ENCODE measurements around the gene SMG1.
"Not testable (repeated sequence)": the region's sequence is repeated elsewhere in the genome, so short reads cannot be mapped to it uniquely, and the experiment has no call there.

The SMG1 gene

DNA sequence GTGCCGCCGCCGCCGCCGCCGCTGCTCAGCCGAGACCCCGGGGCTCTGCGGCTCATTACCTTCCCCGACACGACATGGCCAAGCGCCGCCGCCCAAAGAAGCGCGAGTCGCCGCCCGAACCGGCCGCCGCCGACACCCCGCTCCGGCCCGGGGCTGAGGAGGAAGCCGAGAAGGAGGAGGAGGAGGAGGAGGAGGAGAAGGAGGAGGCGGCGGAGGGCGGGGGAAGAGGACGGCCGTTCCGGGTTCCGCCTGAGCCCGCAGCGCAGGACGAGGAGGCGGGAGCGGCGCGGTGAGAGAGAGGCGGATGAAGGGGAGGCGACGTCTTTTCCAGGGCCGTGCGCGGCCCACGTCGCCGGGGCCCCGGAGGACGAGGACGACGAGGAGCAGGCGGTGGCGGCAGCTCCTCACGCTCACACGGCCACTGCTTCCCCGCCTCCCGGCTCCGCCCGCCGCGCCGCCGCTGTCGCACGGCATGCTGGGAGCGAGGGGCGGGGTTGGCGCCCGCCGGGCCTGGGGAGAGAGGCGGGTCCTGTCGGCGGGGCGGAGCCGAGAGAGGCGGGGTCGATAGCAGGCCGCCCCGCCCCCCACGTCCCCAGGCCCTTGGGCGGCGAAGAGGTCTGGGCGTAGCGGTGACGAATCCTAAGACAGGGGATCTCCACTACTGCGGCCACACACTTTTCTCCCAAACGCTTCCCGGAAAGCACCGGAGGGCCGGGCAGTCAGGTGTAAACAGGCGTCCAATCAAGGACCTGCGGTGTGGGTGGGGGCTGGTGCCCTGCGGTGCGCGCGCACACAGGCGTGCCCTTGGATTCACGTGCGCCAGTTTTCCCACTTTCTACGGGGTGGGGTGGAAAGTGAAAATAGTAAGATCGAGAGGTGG is at the start of gene SMG1:
Gene SMG1 (minus strand): TSS at position 423 of the 880 bp plus-strand sequence. CDS start 367 bp downstream, at position 56.
- DNase-seq (ENCODE audit: extremely low read depth in 1 of 2, low read depth in 1 of 2): peak; percentile 86 to 96

DNA sequence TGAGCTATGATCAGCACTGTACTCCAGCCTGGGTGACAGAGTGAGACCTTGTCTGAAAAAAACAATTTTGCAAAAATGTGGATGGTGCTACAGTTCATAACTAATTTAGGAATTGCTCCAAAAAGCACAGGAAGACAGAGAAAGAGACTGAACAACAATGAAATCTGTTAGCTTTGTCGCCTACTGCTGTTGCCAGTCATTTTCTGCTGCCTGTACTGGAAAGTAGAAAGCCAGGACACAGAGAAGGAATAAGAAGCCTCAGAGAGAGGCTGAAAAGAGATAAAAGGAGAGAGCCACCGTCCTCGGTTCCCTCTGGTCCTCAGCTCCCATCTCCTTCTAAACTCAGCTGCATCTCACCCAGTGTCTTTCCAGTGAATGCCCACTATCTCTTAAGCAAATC is 48.9 kb upstream of the SMG1 start:
- DNase-seq (ENCODE audit: extremely low read depth in 1 of 2, low read depth in 1 of 2): no peak

DNA sequence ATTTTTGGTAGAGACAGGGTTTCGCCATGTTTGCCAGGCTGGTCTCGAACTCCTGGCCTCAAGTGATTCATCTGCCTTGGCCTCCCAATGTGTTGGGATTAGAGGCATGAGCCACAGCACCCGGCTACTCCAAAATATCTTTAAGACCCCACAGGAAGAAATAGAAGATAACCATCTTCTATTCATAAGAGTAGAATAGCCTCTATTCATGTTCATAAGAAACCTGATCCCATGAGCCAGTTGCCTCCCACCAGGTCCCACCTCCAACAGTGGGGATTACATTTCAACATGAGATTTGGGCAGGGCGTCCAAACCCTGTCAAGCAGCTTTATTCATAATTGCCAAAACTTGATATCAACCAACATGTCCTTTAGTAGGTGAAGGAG is 43.6 kb upstream of the SMG1 start:
- no peak for DNase-seq (ENCODE audit: extremely low read depth in 1 of 2, low read depth in 1 of 2)

DNA sequence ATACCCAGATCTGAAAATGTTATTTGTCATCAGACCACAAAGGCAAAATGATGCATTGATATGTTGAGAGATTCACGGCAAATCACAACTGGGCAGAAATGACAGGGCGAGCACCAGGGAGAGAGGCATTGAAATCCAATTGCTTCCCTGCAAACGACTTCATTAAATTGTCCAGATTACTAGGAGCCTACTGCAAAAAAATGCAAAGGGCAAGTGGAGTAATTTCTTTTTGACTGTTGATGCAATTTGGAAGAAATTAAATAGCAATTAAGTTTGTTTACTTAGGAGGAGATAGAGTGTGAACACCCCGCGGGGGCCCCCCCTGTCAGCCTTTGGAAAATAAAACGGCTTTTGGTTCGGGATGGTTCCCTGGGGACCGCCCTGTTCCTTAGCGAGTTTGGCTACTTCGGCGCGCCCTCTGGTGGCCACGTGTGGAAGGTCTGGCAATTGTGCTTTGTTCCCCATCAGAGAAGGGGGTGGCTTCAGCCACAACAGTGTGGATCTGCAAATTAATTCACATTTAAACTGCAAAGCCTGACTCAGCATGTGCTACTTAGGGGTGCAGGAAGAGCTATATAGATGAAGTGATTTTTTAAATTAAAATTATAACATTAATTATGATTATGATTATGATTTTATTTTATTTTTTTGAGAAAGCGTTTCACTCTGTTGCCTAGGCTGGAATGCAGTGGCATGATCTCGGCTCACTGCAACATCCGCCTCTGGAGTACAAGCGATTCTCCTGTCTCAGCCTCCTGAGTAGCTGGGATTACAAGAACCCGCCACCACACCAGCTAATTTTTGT is 43.0 kb upstream of the SMG1 start:
- peak; percentile 47 to 55 for DNase-seq (ENCODE audit: extremely low read depth in 1 of 2, low read depth in 1 of 2)

DNA sequence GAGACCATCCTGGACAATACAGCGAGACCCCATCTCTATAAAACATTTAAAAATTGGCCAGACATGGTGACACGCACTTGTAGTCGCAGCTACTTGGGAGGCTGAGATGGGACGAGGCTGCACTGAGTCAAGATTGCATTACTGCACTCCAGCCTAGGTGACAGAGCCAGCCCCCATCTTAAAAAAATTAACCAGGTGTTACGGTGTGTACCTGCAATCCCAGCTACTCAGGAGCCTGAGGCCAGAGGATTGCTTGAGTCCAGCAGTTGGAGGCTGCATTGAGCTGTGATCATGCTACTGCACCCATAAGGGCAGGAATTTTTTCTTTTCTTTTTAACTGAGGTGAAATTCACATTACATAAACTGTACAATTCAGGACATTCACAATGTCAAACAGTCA is 40.6 kb upstream of the SMG1 start:
- DNase-seq (ENCODE audit: extremely low read depth in 1 of 2, low read depth in 1 of 2): no peak

DNA sequence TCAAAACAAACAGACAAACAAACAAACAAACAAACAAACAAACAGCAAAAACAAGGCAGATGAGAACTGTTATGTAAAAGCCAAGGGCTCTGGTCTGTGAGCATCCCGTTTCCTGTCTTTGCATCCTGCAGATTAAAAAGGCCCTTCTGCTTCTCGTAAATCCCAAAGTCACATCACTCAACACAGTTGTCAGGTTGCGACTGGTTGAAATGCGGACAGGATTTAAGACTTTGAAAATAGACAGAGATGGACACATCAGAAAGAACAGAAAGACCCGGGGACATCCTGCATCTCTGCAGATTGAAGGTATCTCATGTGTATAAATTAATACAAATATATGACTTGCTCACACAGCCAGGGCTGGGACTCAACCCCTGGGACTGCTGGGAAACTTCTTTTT is 39.3 kb upstream of the SMG1 start:
- no peak for DNase-seq (ENCODE audit: extremely low read depth in 1 of 2, low read depth in 1 of 2)

DNA sequence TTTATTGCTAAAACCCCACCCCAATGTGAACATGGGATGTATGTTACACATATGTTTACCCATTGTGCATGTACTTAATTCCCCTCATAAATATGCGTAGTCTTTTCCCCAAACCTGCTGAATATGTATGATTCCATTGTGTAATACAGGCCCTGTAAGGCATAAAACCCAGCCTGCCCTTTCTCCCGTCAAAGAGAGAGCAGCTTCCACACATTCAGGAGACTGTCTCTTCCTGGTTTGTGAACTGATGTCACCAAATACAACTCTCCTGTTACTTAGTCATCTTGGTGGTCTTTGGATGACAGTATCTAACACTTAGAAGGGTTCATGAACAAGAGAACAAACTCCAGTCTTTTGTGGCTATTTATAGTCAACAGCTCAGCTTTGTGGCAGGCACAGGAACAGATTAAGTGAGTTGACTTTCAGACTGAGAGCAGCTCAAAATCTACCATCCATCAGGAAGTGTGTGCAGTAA is 32.9 kb upstream of the SMG1 start:
- no peak for DNase-seq (ENCODE audit: extremely low read depth in 1 of 2, low read depth in 1 of 2)

DNA sequence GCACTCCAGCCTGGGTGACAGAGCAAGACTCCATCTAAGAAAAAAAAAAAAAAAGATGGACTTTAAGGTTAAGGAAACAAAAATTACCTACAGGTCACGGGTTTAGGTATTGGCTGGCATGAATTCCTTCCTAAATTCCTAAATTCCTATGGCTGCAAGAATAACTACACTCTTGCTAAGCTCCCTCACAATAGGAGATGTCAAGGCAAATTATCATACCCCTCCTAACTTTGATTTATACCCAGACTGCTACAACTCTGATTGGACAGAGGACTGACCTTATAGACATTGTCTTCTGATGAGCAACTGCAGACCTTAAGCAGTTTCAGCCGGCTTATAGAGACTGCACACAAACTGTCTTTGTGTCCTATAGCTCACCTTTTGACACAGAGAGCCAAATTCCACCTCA is 32.4 kb upstream of the SMG1 start:
- DNase-seq (ENCODE audit: extremely low read depth in 1 of 2, low read depth in 1 of 2): no peak

DNA sequence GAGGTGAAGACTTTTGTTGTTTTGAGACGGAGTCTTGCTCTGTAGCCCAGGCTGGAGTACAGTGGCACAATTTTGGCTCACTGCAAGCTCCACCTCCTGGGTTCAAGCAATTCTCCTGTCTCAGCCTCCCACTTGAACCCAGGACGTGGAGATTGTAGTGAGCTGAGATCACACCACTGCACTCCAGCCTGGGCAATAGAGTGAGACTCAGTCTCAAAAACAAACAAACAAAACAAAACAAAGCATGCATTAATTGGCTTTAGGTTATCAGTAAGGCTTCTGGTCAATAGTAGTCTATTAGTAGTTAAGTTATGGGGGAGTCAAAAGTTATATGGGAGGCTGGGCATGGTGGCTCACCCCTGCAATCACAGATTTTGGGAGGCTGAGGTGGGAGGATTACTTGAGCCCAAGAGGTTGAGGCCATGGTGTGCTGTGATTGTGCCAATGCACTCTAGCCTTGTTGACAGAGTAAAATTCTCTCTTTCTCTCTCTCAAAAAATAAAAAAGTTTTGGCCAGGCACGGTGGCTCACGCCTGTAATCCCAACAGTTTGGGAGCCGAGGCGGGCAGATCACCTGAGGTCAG is 30.5 kb upstream of the SMG1 start:
- DNase-seq (ENCODE audit: extremely low read depth in 1 of 2, low read depth in 1 of 2): not testable (repeated sequence)

DNA sequence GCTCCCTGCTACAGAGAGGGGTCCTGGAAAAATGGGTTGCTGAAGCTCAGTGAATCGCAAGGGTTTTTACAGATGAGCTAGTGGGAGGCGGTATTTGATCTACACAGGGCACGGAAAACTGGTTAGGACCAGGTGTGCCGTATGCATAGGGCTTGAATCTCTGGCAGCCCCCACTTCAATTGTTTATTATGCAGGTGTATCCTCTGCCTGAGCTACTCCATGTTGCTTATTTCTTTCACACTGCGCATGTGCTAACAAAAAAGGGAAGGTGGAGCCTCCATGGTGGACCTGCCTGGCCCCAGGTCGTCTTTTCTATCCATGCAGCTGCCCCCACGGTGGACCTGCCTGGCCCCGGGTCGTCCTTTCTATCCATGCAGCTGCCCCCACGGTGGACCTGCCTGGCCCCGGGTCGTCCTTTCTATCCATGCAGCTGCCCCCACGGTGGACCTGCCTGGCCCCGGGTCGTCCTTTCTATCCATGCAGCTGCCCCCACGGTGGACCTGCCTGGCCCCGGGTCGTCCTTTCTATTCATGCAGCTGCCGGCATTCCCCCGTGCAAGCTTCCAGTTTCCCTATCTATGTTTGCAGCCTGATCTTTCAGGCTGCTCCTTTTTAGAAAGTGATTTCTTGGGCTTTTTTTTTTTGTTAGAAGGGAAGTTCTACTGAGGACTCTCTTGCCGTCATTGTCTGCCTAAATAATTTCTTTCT is 29.8 kb upstream of the SMG1 start:
- not testable (repeated sequence) for DNase-seq (ENCODE audit: extremely low read depth in 1 of 2, low read depth in 1 of 2)

DNA sequence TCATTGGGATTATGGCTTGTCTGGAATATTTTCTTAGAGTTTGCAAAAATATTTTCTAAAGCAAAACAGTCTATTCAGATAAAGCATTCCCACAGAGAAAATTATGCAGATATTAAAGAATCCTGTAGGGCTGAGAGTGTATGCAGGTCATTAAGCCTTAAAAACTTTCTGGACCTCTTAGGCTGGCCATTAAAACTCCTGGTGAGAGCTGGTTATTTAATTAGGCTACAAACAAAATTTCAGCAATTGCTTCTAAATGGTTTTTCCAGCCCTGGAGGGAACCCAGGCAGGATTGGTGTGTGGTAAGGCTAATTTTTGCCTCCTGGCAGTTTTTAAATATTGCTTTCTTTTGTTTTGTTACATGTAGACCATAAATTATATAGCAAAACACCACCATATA is 27.3 kb upstream of the SMG1 start:
- DNase-seq (ENCODE audit: extremely low read depth in 1 of 2, low read depth in 1 of 2): no peak

DNA sequence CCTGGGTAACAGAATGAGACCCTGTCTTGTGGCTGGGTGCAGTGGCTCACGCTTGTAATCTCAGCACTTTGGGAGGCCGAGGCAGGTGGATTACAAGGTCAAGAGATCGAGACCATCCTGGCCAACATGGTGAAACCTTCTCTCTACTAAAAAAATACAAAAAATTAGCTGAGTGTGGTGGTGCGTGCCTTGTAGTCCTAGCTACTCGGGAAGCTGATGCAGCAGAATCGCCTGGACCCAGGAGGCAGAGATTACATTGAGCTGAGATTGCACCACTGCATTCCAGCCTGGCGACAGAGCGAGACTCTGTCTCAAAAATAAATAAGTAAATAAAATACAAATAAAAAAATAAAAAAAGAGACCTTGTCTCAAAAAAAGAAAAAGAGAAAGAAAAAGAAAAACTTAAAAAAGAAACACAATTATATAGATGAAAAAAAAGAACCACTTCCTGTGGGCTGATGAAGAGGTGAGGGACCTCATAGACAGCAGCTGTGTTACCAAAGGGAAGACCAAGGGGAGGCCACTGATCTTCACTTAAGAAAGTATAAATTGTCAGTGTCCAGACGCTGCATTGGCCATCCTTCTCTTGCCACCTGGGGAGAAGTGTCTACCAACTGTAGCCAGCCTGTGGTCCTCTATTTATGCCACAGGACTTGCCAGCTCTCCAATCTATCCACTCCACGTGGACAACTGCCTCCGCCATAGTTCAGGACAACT is 24.4 kb upstream of the SMG1 start:
- DNase-seq (ENCODE audit: extremely low read depth in 1 of 2, low read depth in 1 of 2): no peak

DNA sequence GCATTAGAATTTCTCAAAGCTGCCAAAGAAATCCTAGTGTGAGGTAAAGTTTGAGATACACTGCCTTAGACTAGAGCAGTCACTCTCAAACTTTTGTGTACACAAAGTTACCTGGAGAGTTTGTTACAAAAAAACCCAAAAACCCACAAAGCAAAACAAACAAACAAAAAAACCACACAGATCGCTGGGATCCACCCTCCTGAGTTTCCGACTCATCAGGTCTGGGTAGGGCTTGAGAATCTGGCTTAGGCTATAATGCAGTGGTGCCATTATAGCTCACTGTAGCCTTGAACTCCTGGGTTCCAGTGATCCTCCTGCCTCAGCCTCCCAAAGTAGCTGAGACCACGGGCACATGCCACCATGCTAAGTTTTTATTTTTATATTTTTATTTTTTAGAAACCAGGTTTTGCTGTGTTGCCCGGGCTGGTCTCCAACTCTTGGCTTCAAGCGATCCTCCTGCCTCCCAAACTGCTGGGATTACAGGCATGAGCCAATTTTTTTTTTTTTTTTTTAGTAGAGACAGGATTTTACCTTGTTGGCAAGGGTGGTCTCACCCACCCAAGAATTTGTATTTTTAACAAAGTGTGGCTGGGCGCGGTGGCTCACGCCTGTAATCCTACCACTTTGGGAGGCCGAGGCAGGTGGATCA is 22.3 kb upstream of the SMG1 start:
- no peak for DNase-seq (ENCODE audit: extremely low read depth in 1 of 2, low read depth in 1 of 2)

DNA sequence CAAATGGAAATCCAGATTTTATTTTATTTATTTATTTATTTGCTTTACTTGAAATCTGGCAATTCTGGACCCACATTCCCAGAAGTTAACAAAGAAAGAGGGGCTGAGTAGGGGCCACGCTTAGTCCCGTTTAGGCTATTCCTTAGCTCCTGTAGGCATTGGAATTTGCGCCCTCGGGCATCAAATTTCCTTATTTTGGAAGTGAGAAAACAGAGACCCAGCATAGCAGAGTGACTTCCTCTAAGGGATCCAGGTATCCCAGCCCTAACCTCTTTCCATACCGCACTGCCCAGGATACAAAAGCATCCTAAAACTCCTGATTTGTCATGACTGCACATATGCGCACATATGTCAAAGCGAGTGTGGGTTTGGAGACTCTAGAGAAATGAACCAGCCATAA is 19.0 kb upstream of the SMG1 start:
- no peak for DNase-seq (ENCODE audit: extremely low read depth in 1 of 2, low read depth in 1 of 2)

DNA sequence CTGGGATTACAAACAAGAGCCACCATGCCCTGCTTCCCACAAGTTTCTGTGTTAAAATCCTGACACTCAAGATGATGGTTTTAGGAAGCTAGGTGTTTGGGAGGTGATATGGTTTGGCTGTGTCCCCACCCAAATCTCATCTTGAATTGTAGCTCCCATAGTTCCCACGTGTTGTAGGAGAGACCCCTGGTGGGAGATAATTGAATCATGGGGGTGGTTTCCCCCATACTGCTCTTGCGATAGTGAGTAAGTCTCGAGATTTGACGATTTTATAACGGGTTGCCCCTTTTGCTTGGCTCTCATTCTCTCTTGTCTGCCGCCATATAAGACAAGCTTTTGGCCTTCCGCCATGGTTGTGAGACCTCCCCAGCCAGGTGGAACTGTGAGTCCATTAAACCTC is 17.2 kb upstream of the SMG1 start:
- no peak for DNase-seq (ENCODE audit: extremely low read depth in 1 of 2, low read depth in 1 of 2)

DNA sequence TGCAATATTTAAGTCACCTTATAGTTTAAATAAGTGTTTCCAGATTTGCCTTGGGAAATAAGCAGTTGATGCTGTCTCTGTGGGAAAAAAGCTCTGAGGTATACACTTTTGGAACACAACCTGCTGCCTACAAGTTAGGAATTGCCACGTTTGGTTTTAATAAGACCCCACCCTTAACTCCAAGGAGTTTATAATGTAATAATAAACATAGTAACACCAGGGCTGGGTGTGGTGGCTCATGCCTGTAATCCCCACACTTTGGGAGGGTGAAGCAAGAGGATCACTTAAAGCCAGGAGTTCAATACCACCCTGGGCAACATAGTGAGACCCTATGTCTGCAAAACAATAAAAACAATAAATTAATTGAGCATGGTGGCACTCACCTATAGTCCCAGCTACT is 15.9 kb upstream of the SMG1 start:
- DNase-seq (ENCODE audit: extremely low read depth in 1 of 2, low read depth in 1 of 2): no peak

DNA sequence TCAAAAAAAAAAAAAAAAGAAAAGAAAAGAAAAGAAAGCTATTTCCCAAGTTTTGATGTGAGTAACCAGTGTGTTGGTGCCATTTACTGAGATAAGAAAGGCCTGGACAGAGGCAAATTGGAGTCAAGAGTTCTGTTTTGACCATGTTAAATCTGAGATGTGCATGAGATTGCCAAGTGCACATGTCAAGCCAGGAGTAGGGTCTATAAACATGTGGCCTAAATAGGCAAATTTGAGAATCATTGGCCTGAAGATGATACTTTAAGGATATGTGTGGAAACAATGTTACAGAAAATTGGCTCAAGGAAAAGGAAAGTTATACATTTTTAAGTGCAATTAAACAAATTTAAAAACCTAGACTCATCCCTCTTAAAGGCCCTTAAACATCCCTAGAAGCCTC is 15.3 kb upstream of the SMG1 start:
- DNase-seq (ENCODE audit: extremely low read depth in 1 of 2, low read depth in 1 of 2): no peak

DNA sequence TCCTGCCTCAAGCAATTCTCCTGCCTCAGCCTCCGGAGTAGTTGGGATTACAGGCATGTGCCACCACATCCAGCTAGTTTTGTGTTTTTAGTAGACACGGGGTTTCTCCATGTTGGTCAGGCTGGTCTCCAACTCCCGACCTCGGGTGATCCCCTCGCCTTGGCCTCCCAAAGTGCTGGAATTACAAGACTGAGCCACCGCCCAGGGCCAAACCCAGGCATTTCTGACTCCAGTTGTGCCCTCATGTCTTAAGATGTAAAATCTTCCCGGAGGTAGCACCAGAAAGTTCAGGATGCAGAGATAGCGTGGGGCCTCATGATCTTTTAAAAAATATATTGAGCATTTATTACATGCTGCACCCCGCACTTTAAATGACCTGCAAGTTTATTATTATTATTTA is 12.8 kb upstream of the SMG1 start:
- DNase-seq (ENCODE audit: extremely low read depth in 1 of 2, low read depth in 1 of 2): no peak

DNA sequence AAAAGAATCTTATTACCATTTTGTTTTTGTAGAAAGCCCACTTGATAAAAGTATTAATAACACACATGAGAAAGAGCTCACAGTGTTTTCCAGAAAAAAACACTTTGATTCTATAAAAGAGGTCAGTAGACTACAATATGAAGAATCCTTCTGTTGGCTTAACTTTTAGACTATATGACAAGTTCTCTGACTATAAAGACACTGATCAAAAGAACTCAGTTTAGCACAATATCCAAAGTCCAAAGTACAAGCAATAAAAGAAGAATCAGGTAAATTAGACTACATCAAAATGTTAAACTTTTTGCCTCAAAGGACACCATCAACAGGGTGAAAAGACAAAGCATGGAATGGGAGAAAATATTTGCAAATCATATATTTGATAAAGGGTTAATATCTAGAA is 11.2 kb upstream of the SMG1 start:
- DNase-seq (ENCODE audit: extremely low read depth in 1 of 2, low read depth in 1 of 2): no peak

Measured in stimulated activated CD8-positive, alpha-beta memory T cell treated with anti-CD3 and anti-CD28 coated beads, Interleukin-7, amount 100 ng/mL, for 48 hours (primary cell).